HCT116 (cell line): ENCODE results near the gene TMIGD3.

Source experiments
- EZH2 ChIP-seq: fragments of 200-600 bp; sonication (generic); IDR thresholded peaks from 2 replicates; pipeline ENCODE4 v1.6.1; 2017; ENCODE audit warnings: antibody characterized with exemption, mixed run types
- POLR2A ChIP-seq: IDR thresholded peaks from 2 replicates; pipeline ENCODE4 v1.7.0; 2011; ENCODE audit warnings: borderline replicate concordance; ENCODE audit not compliant: insufficient read depth, insufficient read length; ENCODE audit errors: extremely low read depth
- SP1 ChIP-seq: IDR thresholded peaks from 2 replicates; pipeline ENCODE4 v1.6.1; 2012; ENCODE audit warnings: low read depth
- TCF7L2 ChIP-seq: IDR thresholded peaks from 2 replicates; pipeline ENCODE4 v1.7.0; 2011; ENCODE audit warnings: borderline replicate concordance, inconsistent platforms; ENCODE audit not compliant: insufficient read depth, insufficient read length; ENCODE audit errors: extremely low read depth
- TF ChIP-seq, protein P1 (sequence below), 3 experiments: fragments of 200-600 bp in 1 of 3; sonication (generic) in 1 of 3; IDR thresholded peaks in 2 of 3; conservative IDR thresholded peaks in 1 of 3; 2 replicates each; pipeline ENCODE4 v1.5.1; 2012 to 2017; ENCODE audit warnings: low read depth in 2 of 3, low read length in 2 of 3, antibody characterized with exemption in 1 of 3, borderline replicate concordance in 1 of 3, control low read depth in 1 of 3, mild to moderate bottlenecking in 1 of 3, mixed read lengths in 1 of 3, mixed run types in 1 of 3, moderate library complexity in 1 of 3; ENCODE audit not compliant: insufficient read depth in 1 of 3

DNA sequence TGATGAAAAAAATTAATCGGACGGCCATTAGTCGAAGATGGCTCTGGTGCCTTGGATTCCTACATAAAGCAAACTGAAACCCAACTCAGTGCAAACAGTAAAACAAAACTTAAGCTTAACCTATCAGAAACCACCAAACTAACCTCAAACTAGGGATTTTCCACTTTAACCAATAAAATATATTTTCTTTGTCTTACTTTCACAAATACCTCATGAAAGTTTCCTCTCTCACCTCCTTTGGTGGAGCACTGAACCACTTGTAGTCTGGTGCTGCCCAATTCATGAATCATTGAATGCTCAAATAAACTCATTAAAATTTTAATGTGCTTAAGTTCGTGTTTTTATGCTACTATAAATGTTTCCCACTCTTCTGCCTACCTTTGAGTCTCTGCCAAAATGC lies 7.0 kb downstream of the TMIGD3 start:
- TF ChIP-seq, protein P1, sequence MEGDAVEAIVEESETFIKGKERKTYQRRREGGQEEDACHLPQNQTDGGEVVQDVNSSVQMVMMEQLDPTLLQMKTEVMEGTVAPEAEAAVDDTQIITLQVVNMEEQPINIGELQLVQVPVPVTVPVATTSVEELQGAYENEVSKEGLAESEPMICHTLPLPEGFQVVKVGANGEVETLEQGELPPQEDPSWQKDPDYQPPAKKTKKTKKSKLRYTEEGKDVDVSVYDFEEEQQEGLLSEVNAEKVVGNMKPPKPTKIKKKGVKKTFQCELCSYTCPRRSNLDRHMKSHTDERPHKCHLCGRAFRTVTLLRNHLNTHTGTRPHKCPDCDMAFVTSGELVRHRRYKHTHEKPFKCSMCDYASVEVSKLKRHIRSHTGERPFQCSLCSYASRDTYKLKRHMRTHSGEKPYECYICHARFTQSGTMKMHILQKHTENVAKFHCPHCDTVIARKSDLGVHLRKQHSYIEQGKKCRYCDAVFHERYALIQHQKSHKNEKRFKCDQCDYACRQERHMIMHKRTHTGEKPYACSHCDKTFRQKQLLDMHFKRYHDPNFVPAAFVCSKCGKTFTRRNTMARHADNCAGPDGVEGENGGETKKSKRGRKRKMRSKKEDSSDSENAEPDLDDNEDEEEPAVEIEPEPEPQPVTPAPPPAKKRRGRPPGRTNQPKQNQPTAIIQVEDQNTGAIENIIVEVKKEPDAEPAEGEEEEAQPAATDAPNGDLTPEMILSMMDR (IDR thresholded peaks at IDR 0.05 in 2 of 3, conservative IDR thresholded peaks at IDR 0.05 in 1 of 3; ENCODE audit: borderline replicate concordance in 1 of 3, insufficient read depth in 1 of 3, low read depth in 2 of 3, low read length in 2 of 3): no peak
- TF ChIP-seq SP1: no peak
- no peak for TF ChIP-seq EZH2
- TF ChIP-seq TCF7L2: no peak
- no peak for TF ChIP-seq POLR2A
